CD4-positive, alpha-beta memory T cell (primary cell): ENCODE results near the gene SSC5D. TPM values are rescaled to one million over a fixed set of nuclear protein-coding genes. Genes with fewer than 3 reads are reported as not detected.

Source experiments
- CTCF ChIA-PET: fragments of 350-600 bp; sonication (Branson Sonifier 250); formaldehyde crosslinking; loops from one replicate; lab custom pipeline; 2021; ENCODE audit warnings: inconsistent platforms; ENCODE audit not compliant: partially characterized antibody; lab: Charles Lee
- POLR2A ChIA-PET: fragments of 350-600 bp; sonication (Branson Sonifier 250); formaldehyde crosslinking; loops from one replicate; lab custom pipeline; 2021; ENCODE audit not compliant: partially characterized antibody; lab: Charles Lee
- DNase-seq, 5 donors: peaks; one replicate each; pipeline versions ENCODE4 v3.0.0 to v3.0.0-alpha.2; 2020 to 2022; ENCODE audit warnings: mixed read lengths in 1 of 5
- H3K27ac ChIP-seq: one replicate; pipeline ENCODE4 v1.7.0; 2013; ENCODE audit warnings: low read depth, low read length
- H3K27me3 ChIP-seq: 2 replicates; pipeline ENCODE4 v1.7.0; 2013; ENCODE audit warnings: mild to moderate bottlenecking, low read length, moderate library complexity; ENCODE audit not compliant: insufficient read depth
- H3K36me3 ChIP-seq: 2 replicates; pipeline ENCODE4 v1.7.0; 2013; ENCODE audit warnings: mild to moderate bottlenecking, low read length, moderate library complexity; ENCODE audit not compliant: insufficient read depth
- H3K4me1 ChIP-seq: 2 replicates; pipeline ENCODE4 v1.7.0; 2013; ENCODE audit warnings: mild to moderate bottlenecking, low read length, moderate library complexity; ENCODE audit not compliant: insufficient read depth
- H3K4me3 ChIP-seq, 2 donors: one replicate each; pipeline ENCODE4 v1.7.0; 2013; ENCODE audit warnings: low read length in 2 of 2, mild to moderate bottlenecking in 1 of 2
- H3K9me3 ChIP-seq, 2 donors: one replicate each; pipeline ENCODE4 v1.7.0; 2013; ENCODE audit warnings: low read length in 2 of 2, control low read depth in 1 of 2; ENCODE audit not compliant: control insufficient read depth in 1 of 2
- H3K27ac Mint-ChIP-seq, 7 donors: one replicate each; pipeline ENCODE4 v1.8.0; 2020 to 2021; ENCODE audit warnings: mixed read lengths in 7 of 7, mild to moderate bottlenecking in 6 of 7, inconsistent platforms in 3 of 7, moderate library complexity in 3 of 7
- H3K27me3 Mint-ChIP-seq, 2 donors: one replicate each; pipeline ENCODE4 v1.8.0; 2020 to 2021; ENCODE audit warnings: mixed read lengths in 2 of 2
- H3K36me3 Mint-ChIP-seq, 2 donors: one replicate each; pipeline ENCODE4 v1.8.0; 2020 to 2021; ENCODE audit warnings: mixed read lengths in 2 of 2, inconsistent platforms in 1 of 2, mild to moderate bottlenecking in 1 of 2
- H3K4me1 Mint-ChIP-seq, 4 donors: one replicate each; pipeline ENCODE4 v1.8.0; 2020 to 2021; ENCODE audit warnings: mixed read lengths in 4 of 4, mild to moderate bottlenecking in 1 of 4
- H3K4me3 Mint-ChIP-seq, 8 donors: one replicate each; pipeline ENCODE4 v1.8.0; 2020 to 2021; ENCODE audit warnings: mixed read lengths in 8 of 8, mild to moderate bottlenecking in 7 of 8, moderate library complexity in 6 of 8, inconsistent platforms in 3 of 8
- H3K9me3 Mint-ChIP-seq, 8 donors: one replicate each; pipeline ENCODE4 v1.8.0; 2020 to 2021; ENCODE audit warnings: mixed read lengths in 8 of 8, mild to moderate bottlenecking in 5 of 8, inconsistent platforms in 3 of 8, moderate library complexity in 1 of 8
- intact Hi-C: fragments of 100-400 bp; cut with micrococcal nuclease; formaldehyde crosslinking; loops from one replicate; pipeline ENCODE4 v1.15.1; 2023
- polyA plus RNA-seq, 2 donors: library from polyadenylated mRNA; unstranded; fragments of 300-500 nt; fragmentation: Illumina TruSeq; gene quantifications; one replicate each; pipeline ENCODE4 v1.2.3, GENCODE V29; 2021
- total RNA-seq, 2 experiments: library from RNA; stranded (reverse); gene quantifications; one replicate each; pipeline ENCODE4 v1.2.3, GENCODE V29; 2021

Gene SSC5D
- total and polyA plus RNA-seq, 4 experiments from 2014 or later: 0.20 to 0.36 TPM; not detected in 2

- ChIA-PET CTCF (interaction anchor here (1.3 to 6.1 kb wide), 2 partner anchors 12 to 26 kb away, joined by 3 to 42 read pairs; no protein-coding TSS in a partner anchor), POLR2A (no interaction called here)
Observed at GRCh38 chr19:55479045-55479444, 9.2 kb upstream of the SSC5D start.

DNA sequence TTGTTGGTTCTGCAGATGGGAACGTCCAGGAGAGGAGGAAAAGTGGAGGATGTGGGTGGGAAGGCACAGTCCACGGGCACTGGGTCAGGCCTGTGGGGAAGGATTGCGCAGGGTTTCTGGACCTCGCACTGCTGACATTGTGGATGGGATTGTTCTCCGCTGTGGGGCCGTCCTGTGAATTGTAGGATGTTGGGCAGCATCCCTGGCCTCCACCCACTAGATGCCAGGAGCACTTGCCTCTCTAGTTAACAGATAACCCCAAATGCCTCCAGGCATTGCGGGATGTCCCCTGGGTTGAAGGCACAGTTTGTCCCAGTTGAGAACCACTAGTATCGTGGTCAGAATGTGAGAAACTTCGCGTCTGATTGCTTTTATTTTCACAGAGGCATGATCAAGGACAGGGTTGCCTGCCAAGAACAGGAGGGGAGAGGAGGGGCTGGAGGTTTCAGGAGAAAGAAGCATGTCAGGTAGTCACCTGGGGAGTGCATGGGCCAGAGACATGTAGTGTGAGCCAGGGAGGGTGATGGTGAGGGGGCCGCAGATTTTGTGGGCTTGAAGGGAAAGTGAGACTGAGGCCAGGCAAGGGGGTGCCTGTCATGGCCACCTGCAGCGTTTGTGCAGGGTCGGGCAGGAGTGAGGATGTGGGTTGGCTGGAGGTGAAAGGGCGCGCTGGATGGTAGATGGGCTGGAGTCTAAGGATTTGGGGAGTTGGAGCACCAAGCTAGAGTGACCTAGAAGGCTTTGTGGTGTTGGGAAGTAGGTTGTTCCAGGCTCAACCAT is 8.6 kb upstream of the SSC5D start:
- POLR2A ChIA-PET: no interaction called here
- peak overlapping the region in 5 of 7 donors; percentile 4 to 69 (median 44) for H3K27ac Mint-ChIP-seq
- no peaks in the 10 kb centered on the region for H3K27me3 Mint-ChIP-seq
- peak in 1 of 5 donors; percentile 19 for DNase-seq
- Histone ChIP-seq H3K27ac (no peak overlapping the region), H3K27me3 (no peaks in the 10 kb centered on the region), H3K9me3 (no peaks in the 10 kb centered on the region), H3K4me1 (peaks cover 34% of the 10 kb centered on the region), H3K4me3 (no peak overlapping the region), H3K36me3 (no peaks in the 10 kb centered on the region)
- intact Hi-C loops: no loop called here
- peaks cover 14 to 15% of the 10 kb centered on the region in 2 donors for H3K36me3 Mint-ChIP-seq
- CTCF ChIA-PET: interaction anchor here (0.8 to 6.1 kb wide), 3 partner anchors 12 to 25 kb away, joined by 3 to 42 read pairs (median 4); no protein-coding TSS in a partner anchor
- H3K4me3 Mint-ChIP-seq: peak overlapping the region in 5 of 8 donors; percentile 42 to 59 (median 46)
- H3K9me3 Mint-ChIP-seq: no peaks in the 10 kb centered on the region
- H3K4me1 Mint-ChIP-seq: peaks cover 19 to 48% (median 29%) of the 10 kb centered on the region in 4 donors

More at GRCh38 chr19:55479045-55479444, 9.2 kb upstream of the SSC5D start:
- H3K27ac Mint-ChIP-seq: peak overlapping the region in 6 of 7 donors; percentile 1 to 78 (median 41)
- H3K36me3 Mint-ChIP-seq: peaks cover 14 to 15% of the 10 kb centered on the region in 2 donors
- peaks cover 19 to 42% (median 29%) of the 10 kb centered on the region in 4 donors for H3K4me1 Mint-ChIP-seq
- H3K4me3 ChIP-seq: no peak overlapping the region
- H3K4me3 Mint-ChIP-seq: peak overlapping the region in 7 of 8 donors; percentile 36 to 92 (median 54)
- intact Hi-C loops: no loop called here
- peak in 1 of 5 donors; percentile 21 for DNase-seq
- H3K9me3 Mint-ChIP-seq: no peaks in the 10 kb centered on the region
- peaks cover 28% of the 10 kb centered on the region for H3K4me1 ChIP-seq
- H3K9me3 ChIP-seq: no peaks in the 10 kb centered on the region
- no peaks in the 10 kb centered on the region for H3K27me3 Mint-ChIP-seq
- no peaks in the 10 kb centered on the region for H3K36me3 ChIP-seq
- no peak overlapping the region for H3K27ac ChIP-seq
- H3K27me3 ChIP-seq: no peaks in the 10 kb centered on the region

GRCh38 chr19:55481148-55481793 is 7.0 kb upstream of the SSC5D start:
- H3K36me3 ChIP-seq: no peaks in the 10 kb centered on the region
- H3K27ac ChIP-seq: no peak overlapping the region
- no peak overlapping the region for H3K27ac Mint-ChIP-seq
- H3K9me3 ChIP-seq: no peaks in the 10 kb centered on the region
- intact Hi-C loops: no loop called here
- no peaks in the 10 kb centered on the region for H3K27me3 Mint-ChIP-seq
- H3K4me1 Mint-ChIP-seq: peaks cover 21 to 39% (median 30%) of the 10 kb centered on the region in 4 donors
- ChIA-PET CTCF (no interaction called here), POLR2A (no interaction called here)
- H3K27me3 ChIP-seq: no peaks in the 10 kb centered on the region
- no peak overlapping the region for H3K4me3 ChIP-seq
- H3K36me3 Mint-ChIP-seq: peaks cover 14 to 16% of the 10 kb centered on the region in 2 donors
- no peaks in the 10 kb centered on the region for H3K9me3 Mint-ChIP-seq
- peak in 1 of 5 donors; percentile 39 for DNase-seq
- peaks cover 29% of the 10 kb centered on the region for H3K4me1 ChIP-seq
- H3K4me3 Mint-ChIP-seq: no peak overlapping the region

- no peak overlapping the region for H3K4me3 ChIP-seq
- no peaks in the 10 kb centered on the region for H3K9me3 ChIP-seq
- H3K27me3 ChIP-seq: no peaks in the 10 kb centered on the region
- no peaks in the 10 kb centered on the region for H3K36me3 ChIP-seq
- Mint-ChIP-seq H3K4me1 (peaks cover 21 to 39% (median 29%) of the 10 kb centered on the region in 4 donors), H3K27me3 (no peaks in the 10 kb centered on the region), H3K27ac (no peak overlapping the region), H3K4me3 (no peak overlapping the region), H3K9me3 (no peaks in the 10 kb centered on the region), H3K36me3 (peaks cover 14 to 16% of the 10 kb centered on the region in 2 donors)
- peaks cover 28% of the 10 kb centered on the region for H3K4me1 ChIP-seq
- intact Hi-C loops: no loop called here
- POLR2A ChIA-PET: no interaction called here
- CTCF ChIA-PET: no interaction called here
- no peak for DNase-seq
- H3K27ac ChIP-seq: no peak overlapping the region
Observed at GRCh38 chr19:55481794-55482155, 6.5 kb upstream of the SSC5D start.

GRCh38 chr19:55482156-55482961 is 5.9 kb upstream of the SSC5D start:
- H3K9me3 Mint-ChIP-seq: no peaks in the 10 kb centered on the region
- POLR2A ChIA-PET: no interaction called here
- intact Hi-C loops: no loop called here

GRCh38 chr19:55482967-55483705 is 5.1 kb upstream of the SSC5D start:
- Mint-ChIP-seq H3K36me3 (peaks cover 13 to 14% of the 10 kb centered on the region in 2 donors), H3K4me1 (peaks cover 13 to 28% (median 20%) of the 10 kb centered on the region in 4 donors), H3K27me3 (peaks cover 0 to 2% of the 10 kb centered on the region in 2 donors), H3K27ac (no peak overlapping the region), H3K9me3 (no peaks in the 10 kb centered on the region), H3K4me3 (no peak overlapping the region)
- Histone ChIP-seq H3K4me1 (peaks cover 16% of the 10 kb centered on the region), H3K4me3 (no peak overlapping the region), H3K27me3 (no peaks in the 10 kb centered on the region), H3K9me3 (no peaks in the 10 kb centered on the region), H3K27ac (no peak overlapping the region), H3K36me3 (no peaks in the 10 kb centered on the region)
- peak in 1 of 5 donors; percentile 32 for DNase-seq
- ChIA-PET CTCF (interaction anchor here (0.7 to 1.5 kb wide), 2 partner anchors 15 to 21 kb away, joined by 3 to 10 read pairs; no protein-coding TSS in a partner anchor), POLR2A (no interaction called here)
- intact Hi-C loops: no loop called here

More at GRCh38 chr19:55482156-55482961, 5.9 kb upstream of the SSC5D start:
- no peaks in the 10 kb centered on the region for H3K27me3 Mint-ChIP-seq
- peak in 1 of 5 donors; percentile 37 for DNase-seq
- H3K4me3 Mint-ChIP-seq: no peak overlapping the region
- H3K27ac ChIP-seq: no peak overlapping the region
- no peaks in the 10 kb centered on the region for H3K9me3 ChIP-seq
- H3K4me1 Mint-ChIP-seq: peaks cover 19 to 34% (median 26%) of the 10 kb centered on the region in 4 donors
- no peaks in the 10 kb centered on the region for H3K27me3 ChIP-seq
- no peaks in the 10 kb centered on the region for H3K36me3 ChIP-seq
- no peak overlapping the region for H3K4me3 ChIP-seq
- peaks cover 24% of the 10 kb centered on the region for H3K4me1 ChIP-seq
- peaks cover 13 to 14% of the 10 kb centered on the region in 2 donors for H3K36me3 Mint-ChIP-seq
- no peak overlapping the region for H3K27ac Mint-ChIP-seq
- CTCF ChIA-PET: interaction anchor here (0.7 to 1.5 kb wide), 2 partner anchors 14 to 22 kb away, joined by 3 to 10 read pairs; no protein-coding TSS in a partner anchor
